Measurements from ENCODE around the gene ECHDC3.

Gene ECHDC3

DNA sequence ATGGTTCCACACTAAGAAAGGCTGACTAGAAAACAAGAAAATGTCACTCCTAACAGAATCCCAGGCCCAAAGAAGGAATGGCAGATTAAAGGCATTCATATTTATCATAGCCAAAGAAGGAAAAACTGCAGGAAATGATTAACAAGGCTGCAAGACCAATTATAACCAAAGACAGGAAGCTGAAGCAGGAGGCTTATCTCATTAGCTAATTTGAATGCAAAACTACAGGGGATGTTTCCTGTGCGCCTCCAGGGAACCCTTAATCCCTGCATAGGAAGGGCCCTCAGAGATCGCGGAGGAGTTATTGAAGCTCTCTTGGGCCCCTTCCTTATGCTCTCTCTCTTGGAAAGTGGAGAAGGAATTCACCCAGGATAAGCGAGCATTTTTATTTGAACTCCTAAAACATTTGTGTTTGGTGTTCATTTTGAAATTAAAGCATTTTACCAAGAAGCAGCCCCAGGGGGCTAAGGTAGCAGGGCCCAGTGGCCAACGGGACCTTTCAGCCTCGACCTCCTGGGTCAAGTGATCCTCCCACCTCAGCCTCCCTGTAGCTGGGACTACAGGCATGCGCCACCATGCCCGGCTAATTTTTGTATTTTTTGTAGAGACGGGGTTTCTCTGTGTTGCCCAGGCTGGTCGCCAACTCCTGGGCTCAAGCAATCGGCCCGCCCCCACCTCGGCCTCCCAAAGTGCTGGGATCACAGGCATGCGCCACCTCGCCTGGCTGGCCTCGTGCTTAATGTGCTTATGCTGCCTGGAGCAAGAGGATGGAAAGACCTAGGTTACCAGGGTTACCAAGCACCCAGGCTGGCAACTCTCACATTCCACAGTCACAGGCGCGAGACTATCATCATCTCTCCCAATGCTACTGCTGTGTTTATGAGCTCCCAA is 56.9 kb downstream of the ECHDC3 start:
- DNase-seq (ENCODE audit: low spot score), result no peak
- TF ChIP-seq, protein P1, sequence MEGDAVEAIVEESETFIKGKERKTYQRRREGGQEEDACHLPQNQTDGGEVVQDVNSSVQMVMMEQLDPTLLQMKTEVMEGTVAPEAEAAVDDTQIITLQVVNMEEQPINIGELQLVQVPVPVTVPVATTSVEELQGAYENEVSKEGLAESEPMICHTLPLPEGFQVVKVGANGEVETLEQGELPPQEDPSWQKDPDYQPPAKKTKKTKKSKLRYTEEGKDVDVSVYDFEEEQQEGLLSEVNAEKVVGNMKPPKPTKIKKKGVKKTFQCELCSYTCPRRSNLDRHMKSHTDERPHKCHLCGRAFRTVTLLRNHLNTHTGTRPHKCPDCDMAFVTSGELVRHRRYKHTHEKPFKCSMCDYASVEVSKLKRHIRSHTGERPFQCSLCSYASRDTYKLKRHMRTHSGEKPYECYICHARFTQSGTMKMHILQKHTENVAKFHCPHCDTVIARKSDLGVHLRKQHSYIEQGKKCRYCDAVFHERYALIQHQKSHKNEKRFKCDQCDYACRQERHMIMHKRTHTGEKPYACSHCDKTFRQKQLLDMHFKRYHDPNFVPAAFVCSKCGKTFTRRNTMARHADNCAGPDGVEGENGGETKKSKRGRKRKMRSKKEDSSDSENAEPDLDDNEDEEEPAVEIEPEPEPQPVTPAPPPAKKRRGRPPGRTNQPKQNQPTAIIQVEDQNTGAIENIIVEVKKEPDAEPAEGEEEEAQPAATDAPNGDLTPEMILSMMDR (conservative IDR thresholded peaks at IDR 0.05; ENCODE audit: low read depth), result no peak
- CTCF ChIA-PET, result interaction anchor here (1.2 kb wide), 1 partner anchor 12 kb away, joined by 4 read pairs; no protein-coding TSS in a partner anchor
- POLR2A ChIA-PET (ENCODE audit: low non-redundant PET), result no interaction called here
- no peak overlapping the region for H3K27ac ChIP-seq

- no peak for DNase-seq (ENCODE audit: low spot score)
- ChIA-PET POLR2A (ENCODE audit: low non-redundant PET) (no interaction called here), CTCF (interaction anchor here (1.2 kb wide), 1 partner anchor 11 kb away, joined by 4 read pairs; no protein-coding TSS in a partner anchor)
- H3K27ac ChIP-seq, result no peak overlapping the region
- TF ChIP-seq, protein P1 (conservative IDR thresholded peaks at IDR 0.05; ENCODE audit: low read depth), result no peak
Observed at GRCh38 chr10:11799736-11800080, 57.5 kb downstream of the ECHDC3 start.

DNA sequence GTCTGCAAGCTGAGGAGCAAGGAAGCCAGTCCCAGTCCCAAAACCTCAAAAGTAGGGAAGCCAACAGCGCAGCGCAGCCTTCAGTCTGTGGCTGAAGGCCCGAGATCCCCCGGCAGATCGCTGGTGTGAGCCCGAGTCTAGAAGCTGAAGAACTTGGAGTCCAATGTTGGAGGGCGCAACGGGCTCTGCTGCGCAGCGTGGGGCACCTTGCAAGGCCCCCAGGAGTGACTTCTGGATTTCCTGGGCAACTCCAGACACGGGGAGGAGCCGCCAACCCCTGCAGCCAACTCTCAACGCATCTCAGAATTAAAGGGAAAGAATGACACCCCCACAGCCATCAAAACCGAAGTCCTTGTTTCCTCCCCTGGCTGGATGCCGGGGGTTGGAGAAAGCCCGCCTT is 62.2 kb downstream of the ECHDC3 start:
- CTCF ChIA-PET, result interaction anchor here (1.1 kb wide), 1 partner anchor 15 kb away, joined by 3 read pairs; no protein-coding TSS in a partner anchor
- no peak for DNase-seq (ENCODE audit: low spot score)
- POLR2A ChIA-PET (ENCODE audit: low non-redundant PET), result no interaction called here
- H3K27ac ChIP-seq, result no peak overlapping the region
- TF ChIP-seq, protein P1 (conservative IDR thresholded peaks at IDR 0.05; ENCODE audit: low read depth), result no peak

- H3K27ac ChIP-seq, result no peak overlapping the region
- ChIA-PET CTCF (interaction anchor here (0.6 kb wide), 1 partner anchor 23 kb away, joined by 3 read pairs; no protein-coding TSS in a partner anchor), POLR2A (ENCODE audit: low non-redundant PET) (no interaction called here)
- TF ChIP-seq, protein P1 (conservative IDR thresholded peaks at IDR 0.05; ENCODE audit: low read depth), result no peak
- DNase-seq (ENCODE audit: low spot score), result no peak
Observed at GRCh38 chr10:11805792-11806191, 63.6 kb downstream of the ECHDC3 start.

DNA sequence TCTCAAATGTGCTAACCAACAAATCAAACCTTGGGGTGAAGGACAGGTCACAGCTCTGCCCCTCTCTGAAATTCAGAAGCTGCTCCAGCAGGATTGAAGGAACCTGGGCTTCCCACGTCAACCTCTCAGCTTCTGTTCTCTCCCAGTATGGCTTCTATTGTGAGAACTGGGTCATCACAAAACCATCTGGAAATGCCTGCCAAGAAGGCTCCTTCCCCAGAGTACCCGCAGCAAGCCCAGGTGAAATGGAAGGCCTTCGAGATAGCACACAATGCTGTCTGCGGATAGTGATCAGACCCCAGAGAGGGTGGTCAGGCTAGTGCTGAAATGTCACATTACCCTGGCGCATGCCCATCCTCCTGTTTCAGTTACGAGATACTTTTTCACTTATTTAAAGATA is 64.5 kb downstream of the ECHDC3 start:
- POLR2A ChIA-PET (ENCODE audit: low non-redundant PET), result no interaction called here
- TF ChIP-seq, protein P1 (conservative IDR thresholded peaks at IDR 0.05; ENCODE audit: low read depth), result no peak
- CTCF ChIA-PET, result interaction anchor here (0.5 kb wide), 1 partner anchor 116 kb away, joined by 3 read pairs; no protein-coding TSS in a partner anchor
- H3K27ac ChIP-seq, result no peak overlapping the region
- DNase-seq (ENCODE audit: low spot score), result no peak

GRCh38 chr10:11808808-11809207 is 66.6 kb downstream of the ECHDC3 start:
- TF ChIP-seq, protein P1 (conservative IDR thresholded peaks at IDR 0.05; ENCODE audit: low read depth), result no peak
- no peak for DNase-seq (ENCODE audit: low spot score)
- POLR2A ChIA-PET (ENCODE audit: low non-redundant PET), result no interaction called here
- CTCF ChIA-PET, result no interaction called here
- H3K27ac ChIP-seq, result no peak overlapping the region
